ENCODE results near the gene BZW2. TPM values are rescaled to one million over a fixed set of nuclear protein-coding genes. Genes with fewer than 3 reads are reported as not detected.

The BZW2 gene
- total and polyA plus RNA-seq, 8 donors, result 25.5 to 110 (median 67.3) TPM

DNA sequence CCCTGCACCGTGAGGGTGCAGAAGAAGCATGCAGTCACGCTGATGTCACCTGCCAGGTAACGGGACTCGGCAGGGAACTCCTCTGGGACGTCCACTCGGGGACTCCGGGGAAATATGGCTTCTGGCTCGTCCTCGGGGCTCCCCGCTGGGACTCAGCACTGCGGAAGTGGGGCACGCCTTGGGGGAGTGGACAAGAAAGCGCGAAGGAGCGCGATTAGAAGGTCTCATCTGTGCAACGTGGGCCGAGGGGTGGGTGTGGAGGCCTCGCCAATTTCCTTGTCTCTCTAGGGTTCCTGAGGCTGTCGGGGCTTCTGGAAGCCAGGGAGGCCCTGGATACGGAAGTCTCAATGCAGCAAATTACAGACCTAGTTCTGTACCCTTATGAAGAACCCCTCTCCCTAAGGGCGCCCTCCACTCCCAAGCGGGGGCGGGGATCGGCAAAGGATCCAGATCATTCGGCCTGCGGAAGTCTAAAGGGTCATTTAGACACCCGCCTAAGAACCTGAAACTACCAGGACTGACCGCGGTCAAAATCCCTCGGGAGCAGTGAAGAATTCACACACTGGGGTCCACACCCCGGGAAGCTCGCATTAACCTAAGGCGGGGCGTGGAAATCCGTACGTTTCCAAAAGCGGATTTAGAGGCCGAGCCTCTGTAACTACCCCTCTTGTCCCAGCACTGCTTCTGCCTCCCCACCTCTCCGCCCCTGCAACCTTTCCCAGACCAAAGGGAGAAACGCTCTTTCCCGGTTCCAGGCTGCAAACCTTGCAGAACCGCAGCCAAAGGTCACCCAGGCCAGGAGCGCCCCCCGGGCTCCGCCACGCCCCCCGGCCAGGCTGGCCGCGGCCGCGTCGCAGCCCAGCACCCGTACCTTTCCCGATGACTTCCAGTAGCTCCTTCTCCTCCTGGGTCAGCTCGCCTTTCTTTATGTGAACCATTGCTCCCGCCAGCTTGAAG lies 1.1 kb upstream of the BZW2 start:
- Histone ChIP-seq H3K4me1 (peaks cover 25 to 71% (median 53%) of the 10 kb centered on the region in 4 donors), H3K36me3 (peaks cover 0 to 2% (median 0%) of the 10 kb centered on the region in 4 donors), H3K9me3 (no peaks in the 10 kb centered on the region), H3K4me3 (peak overlapping the region; percentile 82 to 99 (median 89)), H3K27ac (peak overlapping the region; percentile 90 to 93 (median 92)), H3K27me3 (no peaks in the 10 kb centered on the region)
- peak; percentile 57 to 80 for DNase-seq
- TF ChIP-seq, protein P1, sequence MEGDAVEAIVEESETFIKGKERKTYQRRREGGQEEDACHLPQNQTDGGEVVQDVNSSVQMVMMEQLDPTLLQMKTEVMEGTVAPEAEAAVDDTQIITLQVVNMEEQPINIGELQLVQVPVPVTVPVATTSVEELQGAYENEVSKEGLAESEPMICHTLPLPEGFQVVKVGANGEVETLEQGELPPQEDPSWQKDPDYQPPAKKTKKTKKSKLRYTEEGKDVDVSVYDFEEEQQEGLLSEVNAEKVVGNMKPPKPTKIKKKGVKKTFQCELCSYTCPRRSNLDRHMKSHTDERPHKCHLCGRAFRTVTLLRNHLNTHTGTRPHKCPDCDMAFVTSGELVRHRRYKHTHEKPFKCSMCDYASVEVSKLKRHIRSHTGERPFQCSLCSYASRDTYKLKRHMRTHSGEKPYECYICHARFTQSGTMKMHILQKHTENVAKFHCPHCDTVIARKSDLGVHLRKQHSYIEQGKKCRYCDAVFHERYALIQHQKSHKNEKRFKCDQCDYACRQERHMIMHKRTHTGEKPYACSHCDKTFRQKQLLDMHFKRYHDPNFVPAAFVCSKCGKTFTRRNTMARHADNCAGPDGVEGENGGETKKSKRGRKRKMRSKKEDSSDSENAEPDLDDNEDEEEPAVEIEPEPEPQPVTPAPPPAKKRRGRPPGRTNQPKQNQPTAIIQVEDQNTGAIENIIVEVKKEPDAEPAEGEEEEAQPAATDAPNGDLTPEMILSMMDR (IDR thresholded peaks at IDR 0.05), result no peak
- no peak for TF ChIP-seq EP300 (IDR thresholded peaks at IDR 0.05)
- no peak for TF ChIP-seq POLR2AphosphoS5 (IDR thresholded peaks at IDR 0.05)
- TF ChIP-seq POLR2A (IDR thresholded peaks at IDR 0.05), result no peak
- WGBS, 5 donors, result 0 to 1% (median 0%) methylated on average over 53 to 57 of the region's 57 CpGs
- intact Hi-C loops (cut with DNase I; ENCODE audit: low total_unique reads), result no loop called here

DNA sequence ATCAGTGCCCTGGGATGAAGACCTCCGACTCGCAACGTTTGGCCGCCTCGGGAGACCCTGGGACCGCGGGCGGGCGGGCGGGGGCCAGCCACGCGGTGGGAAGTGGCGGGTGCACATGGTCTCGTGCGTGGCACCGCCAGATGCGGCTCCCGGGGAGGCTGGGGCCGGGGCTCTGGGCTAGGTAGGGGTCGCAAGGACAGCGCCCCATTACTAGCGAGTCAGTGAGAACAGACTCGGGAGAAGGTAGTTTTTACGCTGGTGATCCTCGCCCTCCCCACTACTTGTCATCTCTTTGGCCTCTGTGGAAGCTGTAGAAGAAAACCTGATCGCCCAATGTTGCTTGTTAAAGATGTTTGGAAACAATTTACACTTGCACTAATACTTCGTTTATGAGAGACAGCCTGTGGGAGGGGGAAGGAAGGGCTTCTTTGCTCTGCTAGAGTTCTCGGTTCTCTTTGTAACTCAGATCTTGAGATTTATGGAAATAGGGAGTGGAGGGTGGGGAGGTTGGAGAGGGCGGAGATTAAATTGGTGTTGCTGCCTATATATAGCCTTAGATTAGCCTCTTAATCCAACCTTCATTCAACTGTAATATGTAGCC lies 591 bp downstream of the BZW2 start:
- peak in 1 of 2 donors; percentile 52 for DNase-seq
- H3K27ac ChIP-seq, result peak overlapping the region; percentile 90 to 93 (median 92)
- H3K27me3 ChIP-seq, result no peaks in the 10 kb centered on the region
- no peaks in the 10 kb centered on the region for H3K9me3 ChIP-seq
- peaks cover 25 to 77% (median 51%) of the 10 kb centered on the region in 4 donors for H3K4me1 ChIP-seq
- H3K36me3 ChIP-seq, result no peaks in the 10 kb centered on the region
- 0 to 2% (median 0%) methylated on average over 10 to 29 of the region's 29 CpGs for WGBS, 5 donors
- intact Hi-C loops (cut with DNase I; ENCODE audit: low total_unique reads), result no loop called here
- TF ChIP-seq POLR2AphosphoS5 (IDR thresholded peaks at IDR 0.05), result no peak
- TF ChIP-seq EP300 (IDR thresholded peaks at IDR 0.05), result no peak
- no peak for TF ChIP-seq POLR2A (IDR thresholded peaks at IDR 0.05)
- TF ChIP-seq, protein P1 (IDR thresholded peaks at IDR 0.05), result no peak
- peak overlapping the region; percentile 82 to 99 (median 89) for H3K4me3 ChIP-seq

DNA sequence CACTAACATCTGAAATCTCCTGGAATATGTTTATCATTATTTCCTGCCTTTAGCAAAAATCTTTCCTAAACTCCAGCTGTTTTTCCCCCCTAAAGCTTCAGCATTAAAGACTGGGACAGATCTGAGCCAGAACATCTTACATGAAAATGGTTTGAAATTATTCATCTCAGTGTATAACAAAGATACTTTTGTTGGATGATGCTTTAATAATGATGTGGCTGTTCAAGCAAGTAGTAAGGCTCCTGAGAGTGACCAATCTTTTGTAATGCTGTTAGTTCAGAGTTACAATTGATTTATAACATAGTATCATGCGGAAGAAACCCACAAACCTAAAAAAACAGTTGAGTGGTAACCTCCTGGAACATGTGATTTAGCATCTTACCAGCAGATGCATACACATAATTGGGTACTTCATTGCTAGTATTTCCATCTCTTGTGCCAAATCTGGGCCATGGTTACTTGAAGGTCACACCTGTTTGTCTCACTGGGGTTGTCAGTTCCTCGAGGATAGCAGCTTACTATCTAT lies 1.5 kb downstream of the BZW2 start:
- H3K4me3 ChIP-seq, result peak overlapping the region in 3 of 4 donors; percentile 82 to 99 (median 92)
- H3K27me3 ChIP-seq, result no peaks in the 10 kb centered on the region
- no peaks in the 10 kb centered on the region for H3K9me3 ChIP-seq
- no peaks in the 10 kb centered on the region for H3K36me3 ChIP-seq
- DNase-seq, result peak in 1 of 2 donors; percentile 13
- H3K4me1 ChIP-seq, result peaks cover 33 to 79% (median 56%) of the 10 kb centered on the region in 4 donors
- intact Hi-C loops (cut with DNase I; ENCODE audit: low total_unique reads), result no loop called here
- TF ChIP-seq, protein P1 (IDR thresholded peaks at IDR 0.05), result no peak
- TF ChIP-seq EP300 (IDR thresholded peaks at IDR 0.05) (no peak), POLR2A (IDR thresholded peaks at IDR 0.05) (no peak), POLR2AphosphoS5 (IDR thresholded peaks at IDR 0.05) (no peak)
- peak overlapping the region in 2 of 5 donors; percentile 93 for H3K27ac ChIP-seq
- WGBS, 5 donors, result 26 to 44% (median 36%) methylated on average over 2 of the region's 2 CpGs

DNA sequence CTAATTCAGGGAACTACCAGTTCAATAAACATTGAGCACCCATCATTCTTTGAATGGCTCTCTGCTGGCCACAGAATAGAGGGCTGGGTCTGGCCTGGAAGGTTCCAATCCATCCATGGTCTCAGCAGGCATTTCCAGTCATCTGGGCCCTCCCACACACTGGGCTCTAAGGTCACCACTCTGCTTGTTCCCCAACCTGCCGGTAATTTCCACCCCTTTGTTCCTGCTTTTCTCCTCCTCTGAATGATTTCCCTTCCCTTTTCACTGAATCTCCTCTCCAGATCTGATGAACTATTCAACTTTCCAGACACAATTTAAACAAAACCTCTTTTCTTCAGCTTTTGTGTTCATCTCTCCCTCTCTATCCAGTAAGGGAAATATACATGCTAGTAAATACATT lies 2.6 kb downstream of the BZW2 start:
- peak overlapping the region in 1 of 4 donors; percentile 92 for H3K4me3 ChIP-seq
- DNase-seq, result peak in 1 of 2 donors; percentile 40
- H3K36me3 ChIP-seq, result no peaks in the 10 kb centered on the region
- H3K27ac ChIP-seq, result peak overlapping the region; percentile 21 to 93 (median 45)
- H3K27me3 ChIP-seq, result no peaks in the 10 kb centered on the region
- 22 to 44% (median 27%) methylated on average over 1 of the region's 1 CpG for WGBS, 5 donors
- intact Hi-C loops (cut with DNase I; ENCODE audit: low total_unique reads), result no loop called here
- TF ChIP-seq POLR2A (IDR thresholded peaks at IDR 0.05) (no peak), EP300 (IDR thresholded peaks at IDR 0.05) (no peak), POLR2AphosphoS5 (IDR thresholded peaks at IDR 0.05) (peak in 1 of 3 donors; percentile 7)
- TF ChIP-seq, protein P1 (IDR thresholded peaks at IDR 0.05), result no peak
- H3K4me1 ChIP-seq, result peaks cover 30 to 79% (median 54%) of the 10 kb centered on the region in 4 donors
- H3K9me3 ChIP-seq, result no peaks in the 10 kb centered on the region

Data from stomach (tissue), 9 donors.